BLaER1 (cell line): ENCODE measurements around the gene FOXRED1.
"Not testable (repeated sequence)": the region's sequence is repeated elsewhere in the genome, so short reads cannot be mapped to it uniquely, and the experiment has no call there.

Source experiments
- H3K27ac ChIP-seq: shearing (Covaris generic); formaldehyde crosslinking; 2 replicates; pipeline ENCODE4 v1.8.1; 2022
- H3K27me3 ChIP-seq: shearing (Covaris generic); formaldehyde crosslinking; 2 replicates; pipeline ENCODE4 v1.8.1; 2022
- H3K36me3 ChIP-seq: shearing (Covaris generic); formaldehyde crosslinking; 2 replicates; pipeline ENCODE4 v1.8.1; 2022
- H3K4me1 ChIP-seq: shearing (Covaris generic); formaldehyde crosslinking; 2 replicates; pipeline ENCODE4 v1.8.1; 2022
- H3K4me2 ChIP-seq: shearing (Covaris generic); formaldehyde crosslinking; 2 replicates; pipeline ENCODE4 v1.8.1; 2022
- H3K4me3 ChIP-seq: shearing (Covaris generic); formaldehyde crosslinking; 2 replicates; pipeline ENCODE4 v1.8.1; 2022
- H3K9ac ChIP-seq: shearing (Covaris generic); formaldehyde crosslinking; 2 replicates; pipeline ENCODE4 v1.8.1; 2022
- H3K9me3 ChIP-seq: shearing (Covaris generic); formaldehyde crosslinking; 2 replicates; pipeline ENCODE4 v1.8.1; 2022
- H4K20me1 ChIP-seq: shearing (Covaris generic); formaldehyde crosslinking; 2 replicates; pipeline ENCODE4 v1.8.1; 2022
- Cebpa-rat ChIP-seq: shearing (Covaris generic); IDR thresholded peaks from 2 replicates; pipeline ENCODE4 v1.8.1; 2022

The FOXRED1 gene

GRCh38 chr11:126284829-126285228 is 15.9 kb downstream of the FOXRED1 start:
- no peak overlapping the region for H3K4me3 ChIP-seq
- H4K20me1 ChIP-seq: no peaks in the 10 kb centered on the region
- H3K9me3 ChIP-seq: no peaks in the 10 kb centered on the region
- no peak overlapping the region for H3K27ac ChIP-seq
- peak overlapping the region; percentile 89 for H3K4me2 ChIP-seq
- TF ChIP-seq Cebpa-rat: no peak
- H3K27me3 ChIP-seq: no peaks in the 10 kb centered on the region
- H3K36me3 ChIP-seq: peaks cover 6% of the 10 kb centered on the region; the same call in 1 of the 2 replicates
- H3K4me1 ChIP-seq: peaks cover 44% of the 10 kb centered on the region
- no peak overlapping the region for H3K9ac ChIP-seq

- Histone ChIP-seq H3K27me3 (no peaks in the 10 kb centered on the region), H4K20me1 (no peaks in the 10 kb centered on the region), H3K4me3 (no peak overlapping the region), H3K4me1 (peaks cover 17% of the 10 kb centered on the region), H3K9ac (no peak overlapping the region), H3K9me3 (no peaks in the 10 kb centered on the region), H3K27ac (no peak overlapping the region), H3K36me3 (peaks cover 37% of the 10 kb centered on the region), H3K4me2 (no peak overlapping the region)
- TF ChIP-seq Cebpa-rat: no peak
These were observed 19.3 kb downstream of the FOXRED1 start for GRCh38 chr11:126288237-126288636.

GRCh38 chr11:126290887-126291286 is 21.9 kb downstream of the FOXRED1 start:
- H3K36me3 ChIP-seq: peaks cover 58% of the 10 kb centered on the region
- TF ChIP-seq Cebpa-rat: no peak

GRCh38 chr11:126293726-126294125 is 24.8 kb downstream of the FOXRED1 start:
- Histone ChIP-seq H3K36me3 (peaks cover 61% of the 10 kb centered on the region), H3K4me3 (no peak overlapping the region), H3K4me1 (no peaks in the 10 kb centered on the region), H3K27ac (no peak overlapping the region), H3K4me2 (no peak overlapping the region), H4K20me1 (no peaks in the 10 kb centered on the region), H3K9me3 (no peaks in the 10 kb centered on the region), H3K9ac (no peak overlapping the region), H3K27me3 (no peaks in the 10 kb centered on the region)
- TF ChIP-seq Cebpa-rat: no peak

More at GRCh38 chr11:126290887-126291286, 21.9 kb downstream of the FOXRED1 start:
- no peak overlapping the region for H3K4me2 ChIP-seq
- H3K9ac ChIP-seq: no peak overlapping the region
- no peaks in the 10 kb centered on the region for H3K4me1 ChIP-seq
- no peak overlapping the region for H3K27ac ChIP-seq
- H3K4me3 ChIP-seq: no peak overlapping the region
- H3K9me3 ChIP-seq: no peaks in the 10 kb centered on the region
- H4K20me1 ChIP-seq: no peaks in the 10 kb centered on the region
- H3K27me3 ChIP-seq: no peaks in the 10 kb centered on the region

- no peak for TF ChIP-seq Cebpa-rat
- no peak overlapping the region for H3K27ac ChIP-seq
These were observed 28.1 kb downstream of the FOXRED1 start for GRCh38 chr11:126297004-126297403.

GRCh38 chr11:126303623-126304456 is 34.9 kb downstream of the FOXRED1 start, which contains the start of gene DCPS:
Gene DCPS (plus strand): TSS chr11:126304060. CDS start chr11:126304081, 21 bp downstream.
- H3K9ac ChIP-seq: peak within 1 kb of the TSS; percentile 89
- no peak for TF ChIP-seq Cebpa-rat

More at GRCh38 chr11:126297004-126297403, 28.1 kb downstream of the FOXRED1 start:
- no peaks in the 10 kb centered on the region for H4K20me1 ChIP-seq
- no peaks in the 10 kb centered on the region for H3K4me1 ChIP-seq
- H3K9ac ChIP-seq: no peak overlapping the region
- H3K27me3 ChIP-seq: no peaks in the 10 kb centered on the region
- no peak overlapping the region for H3K4me3 ChIP-seq
- no peak overlapping the region for H3K4me2 ChIP-seq
- H3K9me3 ChIP-seq: no peaks in the 10 kb centered on the region
- peaks cover 44% of the 10 kb centered on the region for H3K36me3 ChIP-seq

GRCh38 chr11:126304457-126305075 is 35.6 kb downstream of the FOXRED1 start:
- peak overlapping the region; percentile 91 for H3K27ac ChIP-seq

More at GRCh38 chr11:126303623-126304456, 34.9 kb downstream of the FOXRED1 start, which contains the start of gene DCPS:
- Histone ChIP-seq H3K27me3 (no peaks in the 10 kb centered on the region), H3K27ac (peak within 1 kb of the TSS; percentile 91), H3K9me3 (no peaks in the 10 kb centered on the region), H3K4me1 (peaks cover 36% of the 10 kb centered on the region), H3K4me2 (peak within 1 kb of the TSS; percentile 89), H3K36me3 (peaks cover 24% of the 10 kb centered on the region), H3K4me3 (peak within 1 kb of the TSS; percentile 75), H4K20me1 (no peaks in the 10 kb centered on the region)

GRCh38 chr11:126305699-126306098 is 36.7 kb downstream of the FOXRED1 start:
- Histone ChIP-seq H3K9me3 (no peaks in the 10 kb centered on the region), H3K9ac (no peak overlapping the region), H3K4me3 (no peak overlapping the region), H3K36me3 (peaks cover 34% of the 10 kb centered on the region), H3K4me2 (no peak overlapping the region), H3K4me1 (peaks cover 38% of the 10 kb centered on the region), H3K27ac (no peak overlapping the region), H3K27me3 (no peaks in the 10 kb centered on the region), H4K20me1 (0 out of 2 replicates have a peak, but pooled peaks cover 7% of the 10 kb centered on the region)
- TF ChIP-seq Cebpa-rat: no peak

More at GRCh38 chr11:126304457-126305075, 35.6 kb downstream of the FOXRED1 start:
- Histone ChIP-seq H3K36me3 (peaks cover 29% of the 10 kb centered on the region), H4K20me1 (no peaks in the 10 kb centered on the region), H3K9ac (peak overlapping the region; percentile 89), H3K4me3 (peak overlapping the region; percentile 75), H3K4me1 (peaks cover 36% of the 10 kb centered on the region), H3K27me3 (no peaks in the 10 kb centered on the region), H3K4me2 (peak overlapping the region; percentile 89), H3K9me3 (no peaks in the 10 kb centered on the region)
- TF ChIP-seq Cebpa-rat: no peak

- H3K9me3 ChIP-seq: no peaks in the 10 kb centered on the region
- H4K20me1 ChIP-seq: 0 out of 2 replicates have a peak, but pooled peaks cover 15% of the 10 kb centered on the region
- peaks cover 42% of the 10 kb centered on the region for H3K4me1 ChIP-seq
- H3K4me2 ChIP-seq: no peak overlapping the region
- H3K4me3 ChIP-seq: no peak overlapping the region
- no peaks in the 10 kb centered on the region for H3K27me3 ChIP-seq
- peaks cover 49% of the 10 kb centered on the region for H3K36me3 ChIP-seq
- H3K9ac ChIP-seq: no peak overlapping the region
- no peak overlapping the region for H3K27ac ChIP-seq
- no peak for TF ChIP-seq Cebpa-rat
These were observed 38.8 kb downstream of the FOXRED1 start for GRCh38 chr11:126307706-126308105.

GRCh38 chr11:126308271-126308671 is 39.3 kb downstream of the FOXRED1 start:
- Histone ChIP-seq H3K27ac (no peak overlapping the region), H3K27me3 (no peaks in the 10 kb centered on the region), H3K36me3 (peaks cover 55% of the 10 kb centered on the region), H3K4me1 (peaks cover 37% of the 10 kb centered on the region), H3K4me3 (no peak overlapping the region), H3K9me3 (no peaks in the 10 kb centered on the region), H3K4me2 (no peak overlapping the region), H4K20me1 (0 out of 2 replicates have a peak, but pooled peaks cover 15% of the 10 kb centered on the region), H3K9ac (no peak overlapping the region)
- TF ChIP-seq Cebpa-rat: no peak

GRCh38 chr11:126308771-126309170 is 39.8 kb downstream of the FOXRED1 start:
- not testable (repeated sequence) for H3K27me3 ChIP-seq, H3K4me2 ChIP-seq, H3K9ac ChIP-seq, H3K27ac ChIP-seq, H3K4me3 ChIP-seq, H3K9me3 ChIP-seq
- Histone ChIP-seq H3K4me1 (peaks cover 36% of the 10 kb centered on the region), H3K36me3 (peaks cover 60% of the 10 kb centered on the region), H4K20me1 (0 out of 2 replicates have a peak, but pooled peaks cover 15% of the 10 kb centered on the region)
